NT2/D1 (cell line): ENCODE measurements around the gene CRYBB2.
"Not testable (repeated sequence)": the region's sequence is repeated elsewhere in the genome, so short reads cannot be mapped to it uniquely, and the experiment has no call there.

Experiments used
- DNase-seq: peaks from one replicate; pipeline ENCODE4 v3.0.0-alpha.2; 2011; ENCODE audit warnings: low read depth, low spot score
- H3K27me3 ChIP-seq: 2 replicates; pipeline ENCODE4 v1.6.0; 2011; ENCODE audit warnings: mild to moderate bottlenecking; ENCODE audit not compliant: insufficient read length, insufficient read depth
- H3K36me3 ChIP-seq: 2 replicates; pipeline ENCODE4 v1.6.1; 2011; ENCODE audit warnings: mild to moderate bottlenecking, low read length, mixed read lengths; ENCODE audit not compliant: insufficient read depth, insufficient read length
- H3K4me1 ChIP-seq: 2 replicates; pipeline ENCODE4 v1.5.1; 2011; ENCODE audit not compliant: insufficient read depth, insufficient read length
- H3K4me3 ChIP-seq: 2 replicates; pipeline ENCODE4 v1.5.1; 2011; ENCODE audit warnings: low read depth; ENCODE audit not compliant: insufficient read length
- H3K9ac ChIP-seq: 2 replicates; pipeline ENCODE4 v1.6.0; 2011; ENCODE audit warnings: low read depth; ENCODE audit not compliant: insufficient read length
- H3K9me3 ChIP-seq: 2 replicates; pipeline ENCODE4 v1.5.1; 2011; ENCODE audit warnings: mild to moderate bottlenecking, low read length; ENCODE audit not compliant: insufficient read depth
- SUZ12 ChIP-seq: IDR thresholded peaks from 2 replicates; pipeline ENCODE4 v1.6.1; 2011; ENCODE audit not compliant: insufficient read length, insufficient read depth; ENCODE audit errors: extremely low read depth
- YY1 ChIP-seq: IDR thresholded peaks from 2 replicates; pipeline ENCODE4 v1.6.1; 2011; ENCODE audit not compliant: insufficient read length, insufficient read depth
- ZNF274 ChIP-seq: IDR thresholded peaks from 2 replicates; pipeline ENCODE4 v1.6.1; 2011; ENCODE audit warnings: mild to moderate bottlenecking, low read depth, low read length

Gene CRYBB2

DNA sequence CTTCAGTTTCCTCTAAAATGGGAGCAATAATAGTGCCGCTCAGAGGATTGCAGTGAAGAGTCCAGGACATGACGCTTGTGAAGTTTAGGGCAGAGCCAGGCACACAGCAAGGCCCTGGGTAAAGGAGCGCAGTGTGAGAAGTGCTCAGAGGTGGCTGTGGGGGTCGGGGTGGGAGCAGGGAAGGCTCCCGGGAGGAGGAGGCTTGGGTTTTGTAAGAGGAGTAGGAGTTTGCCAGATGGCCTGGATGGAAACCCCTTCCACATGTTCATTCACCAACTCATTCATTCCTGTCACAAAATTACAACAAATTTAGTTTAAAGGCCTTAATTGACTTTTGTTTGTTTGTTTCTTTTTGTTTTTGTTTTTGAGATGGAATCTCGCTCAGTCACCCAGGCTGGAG is 17.0 kb downstream of the CRYBB2 start:
- peaks cover 3% of the 10 kb centered on the region for H3K27me3 ChIP-seq
- H3K4me3 ChIP-seq: no peak overlapping the region
- H3K36me3 ChIP-seq: no peaks in the 10 kb centered on the region
- no peak for DNase-seq
- H3K9me3 ChIP-seq: no peaks in the 10 kb centered on the region
- peaks cover 4% of the 10 kb centered on the region for H3K4me1 ChIP-seq
- TF ChIP-seq SUZ12 (no peak), YY1 (no peak), ZNF274 (no peak)
- no peak overlapping the region for H3K9ac ChIP-seq

GRCh38 chr22:25237503-25237902 is 18.1 kb downstream of the CRYBB2 start:
- Histone ChIP-seq H3K36me3 (no peaks in the 10 kb centered on the region), H3K4me1 (peaks cover 4% of the 10 kb centered on the region), H3K4me3 (no peak overlapping the region), H3K9me3 (no peaks in the 10 kb centered on the region), H3K27me3 (peaks cover 3% of the 10 kb centered on the region), H3K9ac (no peak overlapping the region)
- TF ChIP-seq YY1 (no peak), SUZ12 (no peak), ZNF274 (no peak)
- no peak for DNase-seq

DNA sequence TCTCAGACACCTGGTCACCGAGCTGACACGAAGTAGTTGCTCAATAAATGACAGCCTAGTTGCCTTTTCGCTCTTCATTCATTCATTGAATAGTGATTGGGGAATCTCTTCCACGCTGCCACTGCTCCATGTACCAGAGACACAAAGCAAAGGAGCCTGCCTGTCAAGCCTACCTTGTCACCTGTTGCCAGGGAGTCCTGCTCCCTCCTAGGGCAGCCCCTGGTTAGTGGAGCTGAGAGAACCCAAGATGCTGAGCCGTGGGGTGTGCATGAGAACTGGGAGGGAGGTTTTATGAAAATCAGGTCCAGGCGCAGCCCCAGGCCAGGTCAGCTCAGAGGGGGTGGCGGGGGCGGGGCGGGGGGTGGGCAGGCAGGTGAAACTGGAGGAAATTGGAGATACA is 18.6 kb downstream of the CRYBB2 start:
- H3K9me3 ChIP-seq, H3K27me3 ChIP-seq, DNase-seq, H3K4me1 ChIP-seq, H3K9ac ChIP-seq, H3K36me3 ChIP-seq, H3K4me3 ChIP-seq: not testable (repeated sequence)

GRCh38 chr22:25255169-25255568 is 35.7 kb downstream of the CRYBB2 start:
- H3K9ac ChIP-seq, H3K36me3 ChIP-seq, H3K4me3 ChIP-seq, H3K27me3 ChIP-seq, H3K9me3 ChIP-seq, DNase-seq, H3K4me1 ChIP-seq: not testable (repeated sequence)

DNA sequence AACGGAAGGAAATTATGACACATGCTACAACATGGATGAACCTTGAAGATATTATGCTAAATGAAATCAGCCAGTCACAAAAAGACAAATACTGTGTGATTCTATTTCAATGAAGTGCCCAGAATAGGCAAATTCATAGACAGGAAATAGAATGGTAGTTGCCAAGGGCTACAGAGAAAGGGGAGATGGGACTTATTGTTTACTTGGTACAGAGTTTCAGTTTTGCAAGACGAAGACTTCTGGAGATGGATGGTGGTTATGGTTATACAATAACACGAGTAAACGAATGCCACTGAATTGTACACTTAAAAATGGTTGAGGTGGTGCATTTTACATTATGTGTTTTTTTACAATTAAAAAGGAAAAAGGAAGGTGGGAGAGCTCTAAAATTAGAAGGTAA is 48.1 kb downstream of the CRYBB2 start:
- not testable (repeated sequence) for H3K4me3 ChIP-seq, H3K27me3 ChIP-seq, H3K9ac ChIP-seq, H3K4me1 ChIP-seq, DNase-seq, H3K36me3 ChIP-seq
- H3K9me3 ChIP-seq: peaks cover 15% of the 10 kb centered on the region; the same call in 1 of the 2 replicates

DNA sequence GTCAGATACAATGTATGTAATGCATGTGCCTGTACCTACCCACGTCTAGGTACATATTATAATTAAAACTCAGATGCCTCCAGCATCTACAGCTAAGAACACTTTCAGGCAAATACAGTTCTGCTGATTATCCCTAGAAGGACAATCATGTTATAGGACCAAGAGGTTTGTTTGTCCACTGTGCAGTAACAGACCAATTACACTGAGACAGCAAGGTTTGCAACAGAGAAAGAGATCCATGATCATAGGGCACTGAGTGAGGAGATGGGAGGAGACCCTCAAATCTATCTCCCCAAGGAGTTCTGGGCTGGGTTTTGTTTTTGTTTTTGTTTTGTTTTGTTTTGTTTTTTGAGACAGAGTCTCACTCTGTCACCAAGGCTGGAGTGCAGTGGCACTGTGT is 49.5 kb downstream of the CRYBB2 start:
- not testable (repeated sequence) for H3K4me1 ChIP-seq, DNase-seq, H3K36me3 ChIP-seq, H3K9ac ChIP-seq, H3K27me3 ChIP-seq, H3K4me3 ChIP-seq
- peaks cover 15% of the 10 kb centered on the region; the same call in 1 of the 2 replicates for H3K9me3 ChIP-seq

DNA sequence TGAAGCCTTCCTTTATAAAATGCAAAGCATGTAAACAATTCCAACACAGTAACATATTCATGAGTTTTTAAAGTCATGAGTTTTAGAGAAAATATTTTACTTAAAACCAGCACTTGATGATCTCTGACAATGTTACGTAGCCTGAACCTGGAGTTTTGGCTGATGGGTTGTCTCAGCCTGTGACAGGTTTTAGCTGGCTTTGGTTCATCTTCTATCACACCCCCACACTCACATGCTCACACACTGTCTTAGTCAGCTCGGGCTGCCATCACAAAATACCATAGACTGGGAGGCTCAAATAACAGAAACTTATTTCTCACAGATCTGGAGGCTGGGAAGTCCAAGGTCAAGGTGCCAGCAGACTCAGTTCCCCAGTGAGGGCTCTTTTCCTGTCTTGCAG is 50.6 kb downstream of the CRYBB2 start:
- DNase-seq, H3K4me3 ChIP-seq, H3K27me3 ChIP-seq, H3K36me3 ChIP-seq, H3K4me1 ChIP-seq, H3K9ac ChIP-seq: not testable (repeated sequence)
- peaks cover 15% of the 10 kb centered on the region; the same call in 1 of the 2 replicates for H3K9me3 ChIP-seq

DNA sequence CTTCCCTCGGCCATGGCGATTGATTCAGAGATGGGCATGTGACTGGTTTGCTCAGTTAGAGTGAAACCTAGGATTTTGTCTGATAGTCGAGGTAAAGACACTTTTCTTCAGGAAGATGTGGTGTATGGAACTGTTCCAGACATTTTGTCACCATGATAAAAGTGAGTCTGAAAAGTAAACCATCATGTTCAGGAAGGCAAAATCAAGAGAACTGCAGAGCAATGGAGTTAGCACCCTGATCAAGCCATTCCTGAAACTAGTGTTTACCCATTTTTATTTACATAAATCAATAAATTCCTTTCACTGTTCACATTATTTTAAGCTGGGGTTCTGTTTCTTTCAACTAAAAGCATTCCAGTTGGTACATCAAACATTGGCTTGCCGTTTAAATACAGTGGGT is 53.8 kb downstream of the CRYBB2 start:
- DNase-seq, H3K9me3 ChIP-seq, H3K9ac ChIP-seq, H3K4me1 ChIP-seq, H3K36me3 ChIP-seq, H3K4me3 ChIP-seq, H3K27me3 ChIP-seq: not testable (repeated sequence)

DNA sequence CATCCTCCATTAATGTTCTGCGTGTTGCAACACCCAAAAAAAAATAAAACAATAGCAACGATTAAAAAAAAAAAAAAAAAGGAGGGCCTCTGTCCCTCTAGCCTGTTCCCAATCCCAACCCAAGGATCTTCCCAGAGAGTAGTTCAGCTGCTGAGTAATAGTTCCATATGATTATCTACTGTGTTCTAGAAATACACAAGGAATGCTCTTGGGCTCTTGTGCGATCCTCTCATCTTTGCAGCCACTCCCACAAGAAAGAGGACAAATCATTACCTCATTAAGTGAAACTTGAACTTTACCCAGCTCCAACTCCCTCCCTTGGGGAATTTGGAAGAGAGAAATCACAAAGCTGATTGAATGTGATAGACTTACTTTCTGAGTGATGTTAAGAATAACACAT is 54.5 kb downstream of the CRYBB2 start:
- H3K9me3 ChIP-seq, H3K36me3 ChIP-seq, H3K9ac ChIP-seq, H3K4me1 ChIP-seq, H3K27me3 ChIP-seq, H3K4me3 ChIP-seq, DNase-seq: not testable (repeated sequence)

DNA sequence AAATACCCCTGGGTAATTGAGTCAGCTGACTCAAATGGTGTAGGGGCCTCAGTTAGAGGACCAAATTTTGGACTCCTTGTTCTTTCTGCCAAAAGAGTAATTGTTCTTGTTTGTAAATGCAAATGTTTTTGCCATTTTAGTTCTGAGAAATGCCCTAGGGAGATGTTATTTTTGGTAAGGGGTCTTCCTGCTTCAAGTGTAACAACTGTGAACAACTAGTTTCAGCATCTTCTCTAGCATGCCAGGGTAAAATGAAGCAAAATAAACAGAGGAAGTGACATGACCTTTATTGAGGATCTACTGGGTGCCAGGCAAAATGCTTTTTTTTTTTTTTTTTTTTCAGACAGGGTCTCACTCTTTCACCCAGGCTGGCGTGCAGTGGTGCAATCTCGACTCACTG is 60.7 kb downstream of the CRYBB2 start:
- H3K4me1 ChIP-seq, H3K36me3 ChIP-seq, H3K9ac ChIP-seq, H3K9me3 ChIP-seq, DNase-seq, H3K4me3 ChIP-seq: not testable (repeated sequence)
- peaks cover 50% of the 10 kb centered on the region for H3K27me3 ChIP-seq
